Measurements from ENCODE around the gene SRPK1.
"Not testable (repeated sequence)": the region's sequence is repeated elsewhere in the genome, so short reads cannot be mapped to it uniquely, and the experiment has no call there.

The SRPK1 gene

GRCh38 chr6:35920793-35921732 is at the start of gene SRPK1:
TSS of gene SRPK1 (minus strand) at chr6:35921098. CDS start at chr6:35921056, 42 bp downstream.
- peak; percentile 92 for DNase-seq

- no peak for DNase-seq
Observed at GRCh38 chr6:35970181-35970580, 49.3 kb upstream of the SRPK1 start.

- no peak for DNase-seq
Observed at GRCh38 chr6:35969646-35970045, 48.7 kb upstream of the SRPK1 start.

DNA sequence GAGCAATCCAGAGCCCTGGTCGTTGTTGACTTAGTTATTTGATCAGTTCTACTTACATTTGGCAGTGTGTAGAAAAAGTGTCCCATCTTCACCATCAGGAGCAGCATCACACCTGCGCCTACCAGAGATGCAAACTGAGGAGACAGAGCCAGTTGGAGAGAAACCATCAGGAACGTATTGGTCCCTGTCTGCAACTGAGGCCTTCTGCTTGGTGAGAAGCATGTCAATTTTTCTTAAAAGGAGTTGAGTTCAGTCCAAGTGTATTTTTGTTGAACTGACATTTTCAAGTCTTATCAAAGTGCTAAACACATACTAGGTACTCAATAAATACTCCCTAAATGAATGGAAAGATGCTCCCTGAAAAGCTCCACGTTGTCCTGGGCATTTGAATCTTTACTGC is 47.9 kb upstream of the SRPK1 start:
- no peak for DNase-seq

- DNase-seq = no peak
Observed at GRCh38 chr6:35967076-35967774, 46.3 kb upstream of the SRPK1 start.

- no peak for DNase-seq
Observed at GRCh38 chr6:35962779-35963560, 42.1 kb upstream of the SRPK1 start.

GRCh38 chr6:35960187-35960586 is 39.3 kb upstream of the SRPK1 start:
- DNase-seq = no peak

DNA sequence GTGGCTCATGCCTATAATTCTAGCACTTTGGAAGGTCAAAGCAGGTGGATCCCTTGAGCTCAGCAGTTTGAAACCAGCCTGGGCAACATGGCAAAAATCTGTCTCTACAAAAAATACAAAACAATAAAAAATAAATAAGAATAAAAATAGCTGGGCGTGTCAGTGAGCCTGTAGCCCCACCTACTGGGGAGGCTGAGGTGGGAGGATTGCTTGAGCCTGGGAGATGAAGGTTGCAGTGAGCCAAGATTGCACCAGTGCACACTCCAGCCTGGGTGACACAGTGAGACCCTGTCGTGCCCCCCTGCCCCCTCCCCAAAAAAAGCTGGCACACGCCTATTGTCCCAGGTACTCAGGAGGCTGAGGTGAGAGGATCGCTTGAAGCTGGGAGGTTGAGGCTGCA is 35.1 kb upstream of the SRPK1 start:
- no peak for DNase-seq

DNA sequence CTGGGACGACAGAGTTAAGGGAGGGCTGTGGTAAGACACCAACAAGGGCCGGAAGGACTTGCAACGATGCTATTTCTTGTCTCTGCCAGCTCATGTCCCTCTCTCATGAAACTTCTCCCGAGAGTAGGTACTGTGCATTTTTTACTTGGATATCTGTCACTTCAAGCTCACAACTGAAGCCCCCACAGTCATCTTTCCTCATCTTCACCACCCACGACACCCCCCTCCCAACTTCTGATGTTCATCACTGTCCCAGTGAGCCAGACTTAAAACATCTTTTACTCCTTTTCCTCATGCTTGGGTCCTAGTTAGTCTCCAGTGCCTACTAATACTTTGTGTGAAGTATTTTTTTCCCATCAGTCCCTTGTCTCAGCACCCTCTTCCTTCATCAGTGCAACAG is 34.6 kb upstream of the SRPK1 start:
- DNase-seq = no peak

GRCh38 chr6:35955071-35955470 is 34.2 kb upstream of the SRPK1 start:
- DNase-seq = no peak

- DNase-seq = no peak
Observed at GRCh38 chr6:35954333-35954732, 33.4 kb upstream of the SRPK1 start.

GRCh38 chr6:35948725-35949124 is 27.8 kb upstream of the SRPK1 start:
- DNase-seq = no peak

DNA sequence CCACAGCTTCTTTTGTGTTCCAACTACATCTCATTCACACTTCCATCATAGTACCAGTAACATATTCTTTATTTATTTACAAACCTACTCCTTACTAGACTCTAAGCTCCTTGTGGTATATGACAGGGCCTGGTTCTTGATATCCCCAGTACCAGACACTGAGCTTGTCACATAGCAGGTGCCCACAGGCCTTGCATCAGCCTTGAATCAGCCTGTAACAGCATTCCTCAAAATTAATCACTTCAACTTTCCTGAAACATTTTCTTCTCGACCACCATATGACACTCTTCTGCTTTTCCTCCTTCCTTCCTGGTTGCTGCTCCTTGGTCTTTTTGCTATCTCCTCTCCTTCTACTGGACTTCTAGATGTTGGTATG is 24.7 kb upstream of the SRPK1 start:
- no peak for DNase-seq

DNA sequence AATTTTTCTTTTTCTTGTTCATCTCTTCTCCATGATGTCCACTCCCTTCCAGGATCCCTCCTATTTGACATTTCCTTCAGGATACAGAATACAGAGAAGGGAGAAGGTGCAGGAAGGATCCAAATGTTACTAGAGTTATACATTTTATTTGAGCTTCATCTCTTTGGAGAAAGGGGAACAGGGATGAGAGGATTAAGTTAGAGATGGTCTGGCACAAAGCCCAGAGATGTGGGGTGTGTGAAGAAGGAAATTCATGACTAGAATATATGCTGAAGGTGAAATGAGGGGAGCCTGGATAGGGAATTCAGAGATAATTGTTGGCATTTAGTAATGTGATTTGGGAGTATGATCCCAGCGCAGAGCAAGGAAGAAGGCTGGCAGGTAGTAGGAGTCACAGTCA is 22.5 kb upstream of the SRPK1 start:
- no peak for DNase-seq

DNA sequence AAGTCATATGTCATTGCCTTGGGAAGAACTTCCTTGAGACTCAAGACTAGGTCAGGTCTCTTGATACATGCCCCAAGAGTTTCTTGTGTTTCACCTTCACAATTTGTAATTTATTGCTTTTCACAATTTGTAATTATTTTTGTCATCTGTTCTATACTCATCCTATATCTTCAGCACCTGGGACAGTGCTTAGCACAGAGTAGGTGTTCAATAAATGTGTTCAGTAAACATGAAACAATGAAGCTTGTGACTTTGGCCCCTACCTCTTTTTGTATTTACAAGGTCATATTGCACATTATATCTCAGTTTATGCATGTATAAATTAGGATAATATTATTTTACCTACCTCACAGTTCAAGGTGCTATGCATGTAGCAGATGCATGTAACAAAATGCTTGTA is 21.5 kb upstream of the SRPK1 start:
- DNase-seq = no peak

DNA sequence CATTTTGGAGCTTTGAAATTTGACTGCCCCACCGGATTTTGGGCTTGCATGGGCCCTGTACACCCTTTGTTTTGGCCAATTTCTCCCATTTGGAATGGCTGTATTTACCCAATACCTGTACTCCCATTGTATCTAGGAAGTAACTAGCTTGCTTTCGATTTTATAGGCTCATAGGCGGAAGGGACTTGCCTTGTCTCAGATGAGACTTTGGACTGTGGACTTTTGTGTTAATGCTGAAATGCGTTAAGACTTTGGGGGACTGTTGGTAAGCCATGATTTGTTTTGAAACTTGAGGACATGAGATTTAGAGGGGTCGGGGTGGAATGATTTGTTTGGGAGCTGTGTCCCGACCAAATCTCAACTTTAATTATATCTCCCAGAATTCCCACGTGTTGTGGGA is 20.3 kb upstream of the SRPK1 start:
- not testable (repeated sequence) for DNase-seq

DNA sequence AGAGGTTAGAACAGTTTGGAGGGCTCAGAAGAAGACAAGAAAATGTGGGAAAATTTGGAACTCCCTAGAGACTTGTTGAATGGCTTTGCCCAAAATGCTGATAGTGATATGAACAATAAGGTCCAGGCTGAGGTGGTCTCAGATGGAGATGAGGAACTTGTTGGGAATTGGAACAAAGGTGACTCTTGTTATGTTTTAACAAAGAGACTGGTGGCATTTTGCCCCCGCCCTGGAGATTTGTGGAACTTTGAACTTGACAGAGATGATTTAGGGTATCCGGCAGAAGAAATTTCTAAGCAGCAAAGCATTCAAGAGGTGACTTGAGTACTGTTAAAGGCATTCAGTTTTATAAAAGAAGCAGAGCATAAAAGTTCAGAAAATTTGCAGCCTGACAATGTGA is 19.1 kb upstream of the SRPK1 start:
- DNase-seq = not testable (repeated sequence)

- DNase-seq = not testable (repeated sequence)
Observed at GRCh38 chr6:35939259-35939658, 18.4 kb upstream of the SRPK1 start.

GRCh38 chr6:35936681-35937359 is 15.9 kb upstream of the SRPK1 start:
- DNase-seq = no peak

GRCh38 chr6:35935469-35935868 is 14.6 kb upstream of the SRPK1 start:
- DNase-seq = no peak

DNA sequence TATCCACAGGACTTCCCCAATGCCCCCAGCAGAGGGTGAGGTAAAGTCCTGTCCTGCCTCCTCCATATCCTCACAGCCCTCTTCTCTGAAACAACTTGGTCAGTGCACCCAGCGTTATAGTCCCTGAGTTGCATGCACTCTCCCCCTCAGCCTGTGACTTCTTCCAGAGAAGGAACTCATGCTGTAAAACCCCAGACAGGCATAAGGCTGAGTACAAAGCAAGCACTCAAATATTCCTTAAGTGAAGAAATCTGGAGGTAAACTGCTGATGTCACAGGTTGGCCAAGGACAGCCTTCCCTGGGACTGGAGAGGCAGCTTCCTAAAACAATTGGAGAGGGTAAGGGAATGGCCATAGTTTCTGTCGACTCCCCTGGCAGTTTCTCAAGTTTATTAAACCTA is 12.9 kb upstream of the SRPK1 start:
- DNase-seq = no peak

- DNase-seq = not testable (repeated sequence)
Observed at GRCh38 chr6:35931873-35932272, 11.0 kb upstream of the SRPK1 start.

DNA sequence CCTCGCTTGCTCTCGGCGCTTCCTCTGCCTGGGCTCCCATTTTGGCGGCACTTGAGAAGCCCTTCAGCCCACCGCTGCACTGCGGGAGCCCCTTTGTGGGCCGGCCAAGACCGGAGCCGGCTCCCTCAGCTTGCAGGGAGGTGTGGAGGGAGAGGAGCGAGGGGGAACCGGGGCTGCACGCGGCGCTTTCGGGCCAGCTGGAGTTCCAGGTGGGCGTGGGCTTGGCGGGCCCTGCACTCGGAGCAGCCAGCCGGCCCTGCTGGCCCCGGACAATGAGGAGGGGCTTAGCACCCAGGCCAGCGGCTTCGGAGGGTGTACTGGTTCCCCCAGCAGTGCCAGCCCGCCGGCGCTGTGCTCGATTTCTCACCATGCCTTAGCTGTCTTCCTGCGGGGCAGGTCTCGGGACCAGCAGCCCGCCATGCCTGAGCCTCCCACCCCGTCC is 10.2 kb upstream of the SRPK1 start:
- no peak for DNase-seq

All from NCI-H510A (cell line).